ENCODE results near the gene DNAH2.

DNAH2 gene

DNA sequence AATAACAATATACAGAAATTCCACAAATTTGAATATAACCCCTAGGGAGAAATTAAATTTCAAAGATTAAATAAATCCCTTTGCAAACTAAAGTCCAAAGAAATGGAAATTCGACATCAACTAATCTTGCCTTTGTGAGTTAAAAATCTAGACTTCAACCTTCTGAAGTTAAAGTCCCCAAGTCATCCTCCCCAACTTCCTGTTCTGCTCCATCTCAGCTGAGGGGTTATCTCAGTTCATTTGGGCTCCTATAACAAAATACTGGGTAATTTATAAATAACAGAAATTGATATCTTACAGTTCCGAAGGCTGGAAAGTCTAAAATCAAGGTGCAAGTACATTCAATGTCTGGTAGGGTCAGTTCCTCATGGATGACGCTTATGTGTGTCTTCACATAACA is 93.7 kb downstream of the DNAH2 start:
- TF ChIP-seq, protein P1, sequence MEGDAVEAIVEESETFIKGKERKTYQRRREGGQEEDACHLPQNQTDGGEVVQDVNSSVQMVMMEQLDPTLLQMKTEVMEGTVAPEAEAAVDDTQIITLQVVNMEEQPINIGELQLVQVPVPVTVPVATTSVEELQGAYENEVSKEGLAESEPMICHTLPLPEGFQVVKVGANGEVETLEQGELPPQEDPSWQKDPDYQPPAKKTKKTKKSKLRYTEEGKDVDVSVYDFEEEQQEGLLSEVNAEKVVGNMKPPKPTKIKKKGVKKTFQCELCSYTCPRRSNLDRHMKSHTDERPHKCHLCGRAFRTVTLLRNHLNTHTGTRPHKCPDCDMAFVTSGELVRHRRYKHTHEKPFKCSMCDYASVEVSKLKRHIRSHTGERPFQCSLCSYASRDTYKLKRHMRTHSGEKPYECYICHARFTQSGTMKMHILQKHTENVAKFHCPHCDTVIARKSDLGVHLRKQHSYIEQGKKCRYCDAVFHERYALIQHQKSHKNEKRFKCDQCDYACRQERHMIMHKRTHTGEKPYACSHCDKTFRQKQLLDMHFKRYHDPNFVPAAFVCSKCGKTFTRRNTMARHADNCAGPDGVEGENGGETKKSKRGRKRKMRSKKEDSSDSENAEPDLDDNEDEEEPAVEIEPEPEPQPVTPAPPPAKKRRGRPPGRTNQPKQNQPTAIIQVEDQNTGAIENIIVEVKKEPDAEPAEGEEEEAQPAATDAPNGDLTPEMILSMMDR (IDR thresholded peaks at IDR 0.05; ENCODE audit: insufficient read depth, low read length, missing control alignments), result no peak
- CTCF ChIA-PET, result interaction anchor here (1.0 to 5.0 kb wide), 8 partner anchors 10 to 246 kb away, joined by 3 to 47 read pairs (median 4); no protein-coding TSS in a partner anchor
- POLR2A ChIA-PET, result no interaction called here
- H3K4me3 ChIP-seq (ENCODE audit: low read depth, low read length), result no peak overlapping the region
- no peak for DNase-seq (ENCODE audit: low read depth, low spot score)

DNA sequence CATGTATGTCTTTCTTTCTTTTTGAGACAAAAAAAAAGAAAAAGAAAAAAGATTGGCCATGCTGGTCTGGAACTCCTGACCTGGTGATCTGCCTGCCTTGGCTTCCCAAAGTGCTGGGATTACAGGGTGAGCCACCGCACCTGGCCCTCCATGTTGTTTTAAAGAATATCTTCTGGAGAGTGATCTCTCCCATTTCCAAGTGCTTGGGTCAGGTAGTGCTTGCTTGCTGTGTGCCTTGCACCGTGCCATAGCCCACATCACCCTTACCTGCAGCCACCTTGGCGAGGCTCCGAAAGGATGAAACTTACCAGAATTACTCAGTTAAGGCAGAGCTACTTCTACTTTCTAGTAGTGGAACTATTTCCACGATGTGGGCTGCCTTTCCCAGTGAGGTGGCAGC is 97.4 kb downstream of the DNAH2 start:
- no peak for DNase-seq (ENCODE audit: low read depth, low spot score)
- POLR2A ChIA-PET, result no interaction called here
- TF ChIP-seq, protein P1 (IDR thresholded peaks at IDR 0.05; ENCODE audit: insufficient read depth, low read length, missing control alignments), result no peak
- CTCF ChIA-PET, result interaction anchor here (2.1 to 5.0 kb wide), 4 partner anchors 7 to 34 kb away, joined by 5 to 47 read pairs (median 14); no protein-coding TSS in a partner anchor
- H3K4me3 ChIP-seq (ENCODE audit: low read depth, low read length), result no peak overlapping the region

DNA sequence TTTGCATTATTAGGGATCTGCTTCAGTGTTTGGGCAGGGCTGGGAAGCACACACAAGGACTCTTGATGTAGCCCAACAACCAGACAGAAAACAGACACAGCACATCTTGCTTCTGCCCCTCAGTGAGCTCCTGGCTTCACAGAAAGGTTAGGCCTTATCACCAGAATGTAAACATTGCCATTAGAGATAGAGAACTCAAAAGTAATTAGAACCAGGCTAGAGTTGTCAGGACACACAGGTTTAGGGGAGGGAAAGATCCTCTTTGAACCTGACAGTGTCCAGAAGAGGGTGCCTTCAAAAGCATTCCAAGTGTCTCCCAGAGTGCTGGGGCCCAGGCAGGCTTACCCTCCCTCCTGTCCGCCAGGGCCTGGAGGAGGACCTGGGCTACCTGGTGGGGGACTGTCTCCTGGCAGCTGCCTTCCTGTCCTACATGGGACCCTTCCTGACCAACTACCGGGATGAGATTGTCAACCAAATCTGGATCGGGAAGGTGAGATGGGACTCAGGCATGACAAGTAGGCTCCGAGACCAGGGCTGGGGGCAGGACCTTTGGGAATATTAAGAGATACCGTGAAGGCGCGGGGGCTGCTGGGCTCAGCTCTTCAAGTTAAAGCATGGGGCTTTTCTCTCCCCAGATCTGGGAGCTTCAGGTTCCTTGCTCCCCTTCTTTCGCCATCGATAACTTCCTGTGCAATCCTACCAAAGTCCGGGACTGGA is 99.5 kb downstream of the DNAH2 start:
- TF ChIP-seq, protein P1 (IDR thresholded peaks at IDR 0.05; ENCODE audit: insufficient read depth, low read length, missing control alignments), result no peak
- CTCF ChIA-PET, result interaction anchor here (1.1 to 2.5 kb wide), 7 partner anchors 9 to 174 kb away, joined by 3 to 22 read pairs (median 5); no protein-coding TSS in a partner anchor
- H3K4me3 ChIP-seq (ENCODE audit: low read depth, low read length), result no peak overlapping the region
- no peak for DNase-seq (ENCODE audit: low read depth, low spot score)
- POLR2A ChIA-PET, result no interaction called here

DNA sequence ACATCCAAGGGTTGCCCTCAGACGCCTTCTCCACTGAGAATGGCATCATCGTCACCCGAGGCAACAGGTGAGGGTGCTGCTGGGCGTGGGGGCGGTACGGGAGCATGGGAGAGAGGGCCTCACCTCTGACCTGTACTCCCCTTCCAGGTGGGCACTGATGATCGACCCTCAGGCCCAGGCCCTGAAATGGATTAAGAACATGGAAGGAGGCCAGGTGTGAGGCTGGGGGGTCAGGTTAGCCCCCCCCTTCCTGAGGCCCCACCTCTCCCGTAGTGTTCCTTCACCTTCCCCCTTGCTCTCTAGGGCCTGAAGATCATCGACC is 100.1 kb downstream of the DNAH2 start:
- no peak overlapping the region for H3K4me3 ChIP-seq (ENCODE audit: low read depth, low read length)
- TF ChIP-seq, protein P1 (IDR thresholded peaks at IDR 0.05; ENCODE audit: insufficient read depth, low read length, missing control alignments), result no peak
- no peak for DNase-seq (ENCODE audit: low read depth, low spot score)
- ChIA-PET CTCF (interaction anchor here (1.2 to 2.1 kb wide), 2 partner anchors 16 to 75 kb away, joined by 3 to 13 read pairs; no protein-coding TSS in a partner anchor), POLR2A (no interaction called here)

DNA sequence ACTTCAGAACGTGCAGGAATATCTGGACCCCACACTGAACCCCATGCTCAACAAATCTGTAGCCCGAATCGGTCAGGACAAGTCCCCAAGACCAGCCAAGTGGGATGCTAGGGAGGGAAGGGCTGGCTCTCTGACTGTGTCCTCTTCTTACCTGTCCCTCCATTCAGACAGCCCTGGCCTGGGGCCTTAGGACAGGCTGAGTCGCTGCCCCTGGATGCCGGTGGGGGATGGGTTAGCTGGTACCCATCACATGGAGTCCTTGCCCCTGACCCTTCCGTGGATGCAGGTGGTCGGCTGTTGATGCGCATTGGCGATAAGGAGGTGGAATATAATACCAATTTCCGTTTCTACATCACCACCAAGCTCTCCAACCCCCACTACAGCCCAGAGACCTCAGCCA is 100.5 kb downstream of the DNAH2 start:
- POLR2A ChIA-PET, result no interaction called here
- no peak overlapping the region for H3K4me3 ChIP-seq (ENCODE audit: low read depth, low read length)
- no peak for DNase-seq (ENCODE audit: low read depth, low spot score)
- TF ChIP-seq, protein P1 (IDR thresholded peaks at IDR 0.05; ENCODE audit: insufficient read depth, low read length, missing control alignments), result no peak
- CTCF ChIA-PET, result interaction anchor here (0.9 to 4.2 kb wide), 6 partner anchors 19 to 95 kb away, joined by 3 to 17 read pairs (median 3); partner anchors contain the start of genes NAA38 and TMEM88

DNA sequence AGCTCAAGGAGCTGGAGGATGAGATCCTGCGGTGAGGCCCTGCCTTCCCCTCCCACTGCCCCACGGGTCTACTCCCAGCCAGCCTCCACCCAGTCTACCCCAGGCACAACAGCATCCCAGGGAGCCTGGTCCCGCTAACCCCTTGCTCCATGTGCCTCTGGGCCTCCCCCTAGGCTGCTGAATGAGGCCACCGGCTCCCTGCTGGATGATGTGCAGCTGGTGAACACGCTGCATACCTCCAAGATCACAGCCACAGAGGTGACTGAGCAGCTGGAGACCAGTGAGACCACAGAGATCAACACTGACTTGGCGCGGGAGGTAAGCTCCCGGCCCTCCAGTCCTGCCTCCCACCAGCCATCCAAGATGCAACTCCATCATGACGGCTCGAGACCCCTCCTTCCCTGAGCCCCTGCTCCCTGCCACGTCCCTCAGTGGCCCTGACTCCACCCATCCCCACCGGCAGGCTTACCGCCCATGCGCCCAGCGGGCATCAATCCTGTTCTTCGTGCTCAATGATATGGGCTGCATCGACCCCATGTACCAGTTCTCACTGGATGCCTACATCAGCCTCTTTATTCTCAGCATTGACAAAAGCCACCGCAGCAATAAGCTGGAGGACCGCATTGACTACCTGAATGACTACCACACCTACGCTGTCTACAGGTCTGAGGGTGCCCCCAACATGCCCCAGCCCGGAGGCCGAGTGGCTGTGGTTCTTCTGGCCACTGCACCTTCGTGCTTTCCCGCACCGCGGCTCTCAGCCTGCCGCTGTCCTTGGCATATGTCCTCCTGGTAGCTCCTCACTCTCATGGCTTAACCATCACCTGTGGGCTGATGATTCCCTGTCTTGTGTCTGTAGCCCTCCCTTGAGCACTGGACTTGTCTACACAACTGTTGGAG is 101.5 kb downstream of the DNAH2 start:
- H3K4me3 ChIP-seq (ENCODE audit: low read depth, low read length), result no peak overlapping the region
- TF ChIP-seq, protein P1 (IDR thresholded peaks at IDR 0.05; ENCODE audit: insufficient read depth, low read length, missing control alignments), result no peak
- CTCF ChIA-PET, result interaction anchor here (0.8 to 5.7 kb wide), 17 partner anchors 7 to 242 kb away, joined by 3 to 47 read pairs (median 3); partner anchors contain the start of genes KDM6B, NAA38 and TMEM88
- POLR2A ChIA-PET, result no interaction called here
- DNase-seq (ENCODE audit: low read depth, low spot score), result no peak
